ENCODE results near the gene NOLC1. TPM values are rescaled to one million over a fixed set of nuclear protein-coding genes. Genes with fewer than 3 reads are reported as not detected.
A peak's percentile ranks its signal among the peaks of the same experiment; 100 is the strongest.

The NOLC1 gene
- total RNA-seq, 6 experiments from 2014 or later: 16.0 to 60.2 (median 27.3) TPM

DNA sequence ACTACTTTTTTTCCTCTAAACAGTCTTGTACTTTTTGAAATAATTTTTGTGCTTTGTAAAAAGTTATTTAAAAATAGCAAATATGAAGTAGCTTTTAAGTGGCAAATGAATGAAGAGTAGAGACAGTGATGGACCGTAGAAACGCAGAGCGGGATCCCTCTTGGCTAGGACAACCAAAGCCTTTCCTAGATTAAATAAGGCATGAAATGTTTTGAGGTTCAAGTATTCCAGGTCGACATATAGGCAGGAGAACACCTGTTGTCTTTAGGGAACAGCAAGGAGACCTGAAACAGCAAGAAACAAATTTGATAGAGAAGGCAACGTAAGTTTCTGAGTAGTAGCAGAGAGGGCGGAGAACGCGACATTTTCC lies 20.0 kb upstream of the NOLC1 start:
- intact Hi-C loops (cut with DNase I): no loop called here
- H3K27me3 ChIP-seq: no peaks in the 10 kb centered on the region
- ATAC-seq (no peak), DNase-seq (no peak)
- no peaks in the 10 kb centered on the region for H3K36me3 ChIP-seq
- H3K4me1 ChIP-seq: peaks cover 0 to 12% (median 4%) of the 10 kb centered on the region in 4 donors
- peak overlapping the region; percentile 26 to 78 (median 54) for H3K27ac ChIP-seq
- no peaks in the 10 kb centered on the region for H3K9me3 ChIP-seq
- WGBS (ENCODE audit: insufficient coverage, low coverage, low lambda C conversion rate, missing lambda C conversion rate): 11% methylated on average over 8 of the region's 8 CpGs
- TF ChIP-seq POLR2A (IDR thresholded peaks at IDR 0.05): no peak
- TF ChIP-seq, protein P1, sequence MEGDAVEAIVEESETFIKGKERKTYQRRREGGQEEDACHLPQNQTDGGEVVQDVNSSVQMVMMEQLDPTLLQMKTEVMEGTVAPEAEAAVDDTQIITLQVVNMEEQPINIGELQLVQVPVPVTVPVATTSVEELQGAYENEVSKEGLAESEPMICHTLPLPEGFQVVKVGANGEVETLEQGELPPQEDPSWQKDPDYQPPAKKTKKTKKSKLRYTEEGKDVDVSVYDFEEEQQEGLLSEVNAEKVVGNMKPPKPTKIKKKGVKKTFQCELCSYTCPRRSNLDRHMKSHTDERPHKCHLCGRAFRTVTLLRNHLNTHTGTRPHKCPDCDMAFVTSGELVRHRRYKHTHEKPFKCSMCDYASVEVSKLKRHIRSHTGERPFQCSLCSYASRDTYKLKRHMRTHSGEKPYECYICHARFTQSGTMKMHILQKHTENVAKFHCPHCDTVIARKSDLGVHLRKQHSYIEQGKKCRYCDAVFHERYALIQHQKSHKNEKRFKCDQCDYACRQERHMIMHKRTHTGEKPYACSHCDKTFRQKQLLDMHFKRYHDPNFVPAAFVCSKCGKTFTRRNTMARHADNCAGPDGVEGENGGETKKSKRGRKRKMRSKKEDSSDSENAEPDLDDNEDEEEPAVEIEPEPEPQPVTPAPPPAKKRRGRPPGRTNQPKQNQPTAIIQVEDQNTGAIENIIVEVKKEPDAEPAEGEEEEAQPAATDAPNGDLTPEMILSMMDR (IDR thresholded peaks at IDR 0.05): no peak
- H3K4me3 ChIP-seq: peak overlapping the region; percentile 90 to 98 (median 97)

DNA sequence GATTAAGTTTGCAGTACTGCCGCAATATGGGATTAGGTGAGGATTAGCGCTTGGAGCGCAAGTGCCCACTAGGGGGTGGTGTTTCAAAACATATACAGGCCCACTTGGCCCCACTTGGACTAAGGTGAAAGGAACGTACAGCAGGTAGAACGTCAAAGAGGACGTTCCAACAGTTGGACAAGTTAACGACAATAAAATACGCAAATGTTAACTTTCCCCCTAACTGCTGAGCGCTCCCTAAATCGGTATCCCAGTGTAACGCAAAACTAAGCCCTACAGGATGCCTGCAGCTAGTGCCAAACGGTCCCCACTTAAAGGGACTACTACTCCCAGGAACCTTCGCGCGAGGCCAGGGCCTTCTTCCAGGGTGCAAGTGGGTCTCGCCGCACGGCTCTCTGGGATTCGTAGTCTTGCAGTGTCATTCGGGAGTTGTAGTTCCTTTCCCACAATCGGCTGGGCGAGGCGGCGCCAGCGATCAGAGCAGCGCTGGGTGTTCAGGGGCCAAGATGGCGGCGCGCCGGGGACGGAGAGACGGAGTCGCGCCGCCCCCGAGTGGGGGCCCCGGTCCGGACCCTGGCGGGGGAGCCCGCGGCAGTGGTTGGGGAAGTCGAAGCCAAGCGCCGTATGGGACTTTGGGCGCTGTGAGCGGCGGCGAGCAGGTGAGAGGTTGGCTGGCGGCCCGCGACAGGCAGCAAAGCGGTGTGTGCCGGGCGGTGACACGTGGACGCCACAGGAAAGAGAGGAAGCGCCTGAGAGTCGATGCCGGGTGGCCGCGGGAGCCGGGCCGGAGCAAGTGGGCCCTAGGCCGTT lies 19.4 kb upstream of the NOLC1 start, which contains the start of gene PPRC1:
Gene PPRC1 (plus strand): TSS at position 478 of the 810 bp plus-strand sequence. CDS start 29 bp downstream, at position 507.
- TF ChIP-seq POLR2A (IDR thresholded peaks at IDR 0.05): peak; percentile 68
- TF ChIP-seq, protein P1 (IDR thresholded peaks at IDR 0.05): peak; percentile 87 to 96 (median 95)
- DNase-seq (peak; percentile 98 to 99 (median 99)), ATAC-seq (peak; percentile 93 to 97 (median 96))
- H3K4me1 ChIP-seq: peaks cover 0 to 12% (median 4%) of the 10 kb centered on the region in 4 donors
- H3K27ac ChIP-seq: peak within 1 kb of the TSS; percentile 54 to 91 (median 78)
- no peaks in the 10 kb centered on the region for H3K27me3 ChIP-seq
- WGBS (ENCODE audit: insufficient coverage, low coverage, low lambda C conversion rate, missing lambda C conversion rate): under 1% methylated on average over 24 of the region's 64 CpGs
- intact Hi-C loops (cut with DNase I): no loop called here
- H3K4me3 ChIP-seq: peak within 1 kb of the TSS; percentile 90 to 98 (median 97)
- H3K9me3 ChIP-seq: no peaks in the 10 kb centered on the region
- H3K36me3 ChIP-seq: peaks cover 0 to 2% (median 0%) of the 10 kb centered on the region in 4 donors

DNA sequence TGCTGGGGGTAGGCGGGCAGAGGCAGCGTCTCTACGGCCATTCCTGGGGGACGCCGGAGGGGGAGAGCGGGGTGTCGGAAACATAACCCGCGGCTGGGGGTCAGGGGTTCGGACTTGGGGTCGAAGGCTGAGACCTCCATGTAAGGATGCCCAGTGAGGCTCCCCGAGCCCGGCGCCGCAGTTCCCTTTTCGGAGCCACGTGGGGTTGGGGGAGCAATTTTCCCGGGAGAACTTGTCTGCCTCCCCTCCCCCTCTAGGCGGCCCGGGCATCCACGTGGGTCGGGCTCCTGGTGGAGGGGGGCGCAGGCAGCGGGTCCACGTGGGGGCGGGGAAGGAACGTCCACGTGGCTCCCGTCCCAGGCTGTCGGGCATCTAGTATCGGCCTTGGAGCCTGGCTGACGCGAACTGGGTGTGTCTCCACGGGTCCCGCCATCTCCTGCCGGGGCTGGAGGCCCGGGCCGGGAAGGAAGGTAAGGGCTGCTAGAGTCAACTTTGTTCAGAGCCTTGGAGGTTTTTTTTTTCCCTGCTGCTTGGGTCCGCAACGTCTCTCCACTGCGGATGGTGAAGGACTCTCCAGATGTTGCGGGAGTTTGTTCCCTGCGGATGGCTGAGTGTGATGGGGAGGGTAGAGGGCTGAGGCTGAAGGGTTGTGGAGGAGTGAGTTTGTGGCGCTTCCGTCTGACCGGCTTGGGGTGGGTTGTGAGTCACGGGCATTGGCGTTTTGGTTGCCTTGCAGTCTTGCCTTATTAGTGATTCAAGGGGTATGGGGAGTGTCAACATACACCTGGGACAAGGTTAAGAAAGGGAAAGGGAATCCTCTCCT lies 18.6 kb upstream of the NOLC1 start:
- no peaks in the 10 kb centered on the region for H3K9me3 ChIP-seq
- H3K4me3 ChIP-seq: peak overlapping the region; percentile 90 to 98 (median 97)
- H3K4me1 ChIP-seq: peaks cover 0 to 12% (median 4%) of the 10 kb centered on the region in 4 donors
- peak overlapping the region; percentile 54 to 91 (median 78) for H3K27ac ChIP-seq
- TF ChIP-seq POLR2A (IDR thresholded peaks at IDR 0.05): no peak
- TF ChIP-seq, protein P1 (IDR thresholded peaks at IDR 0.05): no peak
- intact Hi-C loops (cut with DNase I): no loop called here
- WGBS (ENCODE audit: insufficient coverage, low coverage, low lambda C conversion rate, missing lambda C conversion rate): 1% methylated on average over 19 of the region's 48 CpGs
- H3K36me3 ChIP-seq: peaks cover 0 to 10% (median 2%) of the 10 kb centered on the region in 4 donors
- no peaks in the 10 kb centered on the region for H3K27me3 ChIP-seq
- ATAC-seq (peak; percentile 17 to 52 (median 28)), DNase-seq (peak; percentile 69 to 82 (median 79))

DNA sequence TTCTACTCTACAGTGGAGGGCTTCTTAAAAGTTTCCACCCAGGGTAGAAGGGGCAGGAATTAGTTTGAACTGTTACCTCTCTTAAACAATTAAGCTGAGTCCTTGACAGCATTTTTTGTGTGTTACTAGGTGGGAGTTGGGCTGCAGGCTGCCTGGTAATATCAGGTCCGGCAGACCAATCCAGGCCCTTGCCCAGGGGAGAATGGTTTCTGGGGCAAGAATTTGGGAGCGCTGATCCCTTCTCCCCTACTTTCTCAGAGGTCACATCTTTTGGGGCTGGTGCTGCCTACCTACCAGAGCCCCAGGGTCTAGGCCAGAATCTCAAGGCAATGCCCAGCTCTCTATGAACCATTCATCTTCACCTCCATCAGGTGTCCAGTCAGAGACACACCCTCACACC lies 17.8 kb upstream of the NOLC1 start:
- ATAC-seq: no peak
- H3K9me3 ChIP-seq: no peaks in the 10 kb centered on the region
- WGBS (ENCODE audit: insufficient coverage, low coverage, low lambda C conversion rate, missing lambda C conversion rate): 71% methylated on average over 1 of the region's 2 CpGs
- no peaks in the 10 kb centered on the region for H3K27me3 ChIP-seq
- peaks cover 0 to 12% (median 4%) of the 10 kb centered on the region in 4 donors for H3K4me1 ChIP-seq
- TF ChIP-seq, protein P1 (IDR thresholded peaks at IDR 0.05): no peak
- no peak for TF ChIP-seq POLR2A (IDR thresholded peaks at IDR 0.05)
- H3K27ac ChIP-seq: no peak overlapping the region
- H3K4me3 ChIP-seq: peak overlapping the region in 2 of 3 donors; percentile 90 to 98
- H3K36me3 ChIP-seq: peaks cover 0 to 18% (median 8%) of the 10 kb centered on the region in 4 donors
- intact Hi-C loops (cut with DNase I): no loop called here
- DNase-seq: no peak

Data from right lobe of liver (tissue), 6 donors.